Neural progenitor cell (in vitro differentiated cells): Measurements from ENCODE around the gene KIF5B.

Source experiments
- EZH2 ChIP-seq: fragments of 200-600 bp; sonication (generic); IDR thresholded peaks from 2 replicates; pipeline ENCODE4 v1.6.1; 2017; ENCODE audit warnings: antibody characterized with exemption, mild to moderate bottlenecking, moderate library complexity
- EZH2phosphoT487 ChIP-seq: fragments of 200-600 bp; sonication (generic); IDR thresholded peaks from 2 replicates; pipeline ENCODE4 v1.6.1; 2017; ENCODE audit warnings: antibody characterized with exemption
- TF ChIP-seq, protein P1 (sequence below): fragments of 200-600 bp; sonication (generic); IDR thresholded peaks from 2 replicates; pipeline ENCODE4 v1.5.1; 2017; ENCODE audit warnings: antibody characterized with exemption, mild to moderate bottlenecking

DNA sequence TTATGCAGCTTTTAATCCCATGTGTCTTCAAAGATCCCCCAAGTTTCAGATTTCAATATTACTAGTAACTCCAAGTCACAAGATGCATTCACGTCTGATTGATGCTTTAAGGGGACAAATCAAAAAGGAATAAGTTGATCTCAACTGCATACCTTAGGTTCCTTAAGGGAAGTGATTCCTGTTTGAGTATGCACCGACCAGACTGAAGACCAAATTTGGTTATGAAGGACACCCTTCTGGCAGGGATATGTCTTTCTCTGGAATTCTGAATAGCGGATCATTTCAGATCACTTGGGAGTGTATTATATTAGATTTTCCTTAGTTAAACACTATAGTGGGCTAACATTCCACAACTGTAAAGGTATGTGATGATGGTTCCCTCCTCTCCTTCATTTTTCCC, 4.3 kb downstream of the KIF5B start:
- TF ChIP-seq, protein P1, sequence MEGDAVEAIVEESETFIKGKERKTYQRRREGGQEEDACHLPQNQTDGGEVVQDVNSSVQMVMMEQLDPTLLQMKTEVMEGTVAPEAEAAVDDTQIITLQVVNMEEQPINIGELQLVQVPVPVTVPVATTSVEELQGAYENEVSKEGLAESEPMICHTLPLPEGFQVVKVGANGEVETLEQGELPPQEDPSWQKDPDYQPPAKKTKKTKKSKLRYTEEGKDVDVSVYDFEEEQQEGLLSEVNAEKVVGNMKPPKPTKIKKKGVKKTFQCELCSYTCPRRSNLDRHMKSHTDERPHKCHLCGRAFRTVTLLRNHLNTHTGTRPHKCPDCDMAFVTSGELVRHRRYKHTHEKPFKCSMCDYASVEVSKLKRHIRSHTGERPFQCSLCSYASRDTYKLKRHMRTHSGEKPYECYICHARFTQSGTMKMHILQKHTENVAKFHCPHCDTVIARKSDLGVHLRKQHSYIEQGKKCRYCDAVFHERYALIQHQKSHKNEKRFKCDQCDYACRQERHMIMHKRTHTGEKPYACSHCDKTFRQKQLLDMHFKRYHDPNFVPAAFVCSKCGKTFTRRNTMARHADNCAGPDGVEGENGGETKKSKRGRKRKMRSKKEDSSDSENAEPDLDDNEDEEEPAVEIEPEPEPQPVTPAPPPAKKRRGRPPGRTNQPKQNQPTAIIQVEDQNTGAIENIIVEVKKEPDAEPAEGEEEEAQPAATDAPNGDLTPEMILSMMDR: no peak
- TF ChIP-seq EZH2 (no peak), EZH2phosphoT487 (no peak)
